GM18873 (cell line): ENCODE measurements around the gene RNU1-2.
"Not testable (repeated sequence)": the region's sequence is repeated elsewhere in the genome, so short reads cannot be mapped to it uniquely, and the experiment has no call there.

ENCODE experiments used
- ATAC-seq: cut with Tn5 transposase; IDR thresholded peaks from one replicate; pipeline ENCODE4 v1.9.1; 2021; ENCODE audit warnings: mild to moderate bottlenecking, moderate library complexity, moderate number of reproducible peaks; ENCODE audit not compliant: unreplicated experiment, low FRiP score

The RNU1-2 gene

GRCh38 chr1:16895598-16896315 lies at the start of gene RNU1-2:
RNU1-2 (plus strand) TSS chr1:16895980.
- ATAC-seq: peak; percentile 96

- ATAC-seq: not testable (repeated sequence)
Observed at GRCh38 chr1:16856201-16856600, 39.6 kb upstream of the RNU1-2 start.

GRCh38 chr1:16859167-16860041 lies 36.4 kb upstream of the RNU1-2 start:
- not testable (repeated sequence) for ATAC-seq

- ATAC-seq: not testable (repeated sequence)
Observed at GRCh38 chr1:16860048-16860447, 35.7 kb upstream of the RNU1-2 start.

DNA sequence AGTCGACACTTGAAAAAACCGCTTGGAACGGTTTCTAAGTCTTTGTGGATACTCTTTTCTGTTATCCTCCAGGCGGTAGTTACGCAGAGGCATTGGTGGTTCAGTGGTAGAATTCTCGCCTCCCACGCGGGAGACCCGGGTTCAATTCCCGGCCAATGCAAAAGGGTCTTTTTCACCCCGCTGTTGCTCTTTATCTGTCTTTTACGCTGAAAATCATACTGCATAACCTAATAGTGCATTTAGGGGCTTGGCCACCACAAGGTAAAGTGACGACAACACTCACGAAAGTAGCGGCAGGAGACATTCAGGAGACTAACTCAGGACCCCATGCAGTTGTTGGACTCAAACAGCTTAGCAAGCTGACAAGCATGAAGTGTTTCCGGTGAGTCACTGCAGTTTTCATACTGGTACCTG lies 33.9 kb upstream of the RNU1-2 start:
- ATAC-seq: not testable (repeated sequence)

DNA sequence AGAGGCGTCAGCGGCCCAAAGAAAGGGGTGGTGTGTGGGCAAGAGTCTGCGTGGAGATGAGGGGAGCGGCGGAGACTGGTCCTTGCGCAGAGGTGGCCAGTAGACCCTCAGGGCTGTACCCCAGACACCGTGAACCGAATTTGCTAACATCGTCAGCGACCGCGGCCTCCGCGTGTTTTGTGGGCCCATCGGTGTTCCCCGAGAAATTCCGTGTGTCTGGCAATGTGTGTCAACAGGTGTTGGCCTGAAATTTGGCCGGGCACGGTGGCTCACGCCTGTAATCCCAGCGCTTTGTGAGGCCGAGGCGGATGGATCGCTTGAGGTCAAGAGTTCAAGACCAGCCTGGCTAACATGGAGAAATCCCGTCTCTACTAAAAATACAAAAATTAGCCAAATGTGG lies 33.4 kb upstream of the RNU1-2 start:
- not testable (repeated sequence) for ATAC-seq

- ATAC-seq: not testable (repeated sequence)
Observed at GRCh38 chr1:16863024-16863423, 32.8 kb upstream of the RNU1-2 start.

DNA sequence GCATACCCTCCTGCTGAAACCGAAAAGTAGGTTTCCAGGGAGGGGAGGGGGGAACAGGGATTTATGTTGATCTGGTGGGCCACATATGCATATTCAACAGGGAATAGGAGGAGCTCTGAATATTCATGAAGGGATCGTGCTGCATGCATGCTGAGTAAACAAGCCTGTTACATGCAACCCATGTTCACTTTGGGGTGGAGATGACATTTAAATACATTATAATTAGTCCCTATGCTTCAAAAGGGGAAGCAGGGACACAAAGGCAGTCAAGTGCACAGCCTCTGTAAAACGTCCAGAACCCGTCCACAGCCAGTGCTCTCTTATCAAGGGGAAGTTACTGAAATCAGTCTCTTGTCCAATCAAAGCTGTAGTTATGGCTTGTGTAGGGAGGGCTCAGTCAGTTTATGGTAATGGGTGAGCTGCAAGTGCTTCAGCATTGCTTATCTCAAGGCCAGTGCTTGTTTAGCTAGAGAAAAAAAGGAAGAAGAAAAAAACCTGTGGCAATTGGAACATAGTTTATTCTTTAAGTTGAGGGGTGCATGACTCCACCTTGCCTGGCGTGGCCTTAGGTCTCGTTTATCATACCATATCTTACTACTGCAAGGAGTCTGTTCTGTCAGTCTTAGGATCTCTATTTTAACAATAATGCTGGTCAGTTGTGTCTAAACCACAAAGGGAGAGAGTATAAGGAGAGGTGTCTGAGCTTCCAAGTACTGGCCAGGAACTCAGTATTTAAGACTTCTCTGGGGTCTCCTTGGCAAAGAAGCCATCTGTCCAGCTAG lies 28.7 kb upstream of the RNU1-2 start:
- ATAC-seq: not testable (repeated sequence)

- not testable (repeated sequence) for ATAC-seq
Observed at GRCh38 chr1:16868787-16869186, 27.0 kb upstream of the RNU1-2 start.

GRCh38 chr1:16869996-16870395 lies 25.8 kb upstream of the RNU1-2 start:
- ATAC-seq: not testable (repeated sequence)

DNA sequence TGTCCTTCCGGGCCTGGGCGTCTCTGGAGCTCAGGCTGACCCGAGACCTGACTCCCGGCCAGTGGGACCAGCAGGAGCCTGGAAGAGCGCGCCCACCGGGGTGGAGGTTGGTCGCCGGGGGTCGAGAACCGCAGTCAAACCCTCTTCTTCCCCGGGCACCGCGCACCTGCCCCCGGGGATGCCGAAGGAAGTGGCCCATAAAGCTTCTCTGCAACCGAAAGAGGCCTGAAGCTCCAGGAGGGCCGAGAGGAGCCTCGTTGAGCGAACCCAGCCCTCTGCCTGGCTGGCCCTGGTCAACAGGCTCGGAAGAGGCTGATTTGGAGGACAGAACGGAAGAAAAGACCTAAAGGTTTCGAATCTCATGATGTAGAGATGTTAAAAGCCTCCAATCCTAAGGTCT lies 24.6 kb upstream of the RNU1-2 start:
- not testable (repeated sequence) for ATAC-seq

- not testable (repeated sequence) for ATAC-seq
Observed at GRCh38 chr1:16872152-16873075, 23.4 kb upstream of the RNU1-2 start.

- ATAC-seq: not testable (repeated sequence)
Observed at GRCh38 chr1:16873076-16873879, 22.5 kb upstream of the RNU1-2 start.

- ATAC-seq: not testable (repeated sequence)
Observed at GRCh38 chr1:16874968-16875765, 20.6 kb upstream of the RNU1-2 start.

GRCh38 chr1:16881742-16882141 lies 14.0 kb upstream of the RNU1-2 start:
- ATAC-seq: not testable (repeated sequence)

GRCh38 chr1:16882986-16883385 lies 12.8 kb upstream of the RNU1-2 start:
- ATAC-seq: no peak

GRCh38 chr1:16884487-16884886 lies 11.3 kb upstream of the RNU1-2 start:
- not testable (repeated sequence) for ATAC-seq
